Measurements from ENCODE around the gene RAPGEF5. TPM values are rescaled to one million over a fixed set of nuclear protein-coding genes. Genes with fewer than 3 reads are reported as not detected.
A peak's percentile ranks its signal among the peaks of the same experiment; 100 is the strongest.

The RAPGEF5 gene
- total and polyA plus RNA-seq, 10 donors: 10.2 to 335 (median 184) TPM

- WGBS, 5 donors: 32 to 59% (median 38%) methylated on average over 1 of the region's 1 CpG
- H3K27ac ChIP-seq: peak overlapping the region in 5 of 8 donors; percentile 5 to 82 (median 35)
- no peaks in the 10 kb centered on the region for H3K27me3 ChIP-seq (replicated peaks in 1 of 7)
- intact Hi-C loops (cut with DNase I; ENCODE audit: low total_unique reads): no loop called here
- H3K9me3 ChIP-seq: no peaks in the 10 kb centered on the region
- no peak for DNase-seq
- no peaks in the 10 kb centered on the region for H3K36me3 ChIP-seq
- H3K4me3 ChIP-seq: no peak overlapping the region
- peaks cover 0 to 37% (median 0%) of the 10 kb centered on the region in 6 donors for H3K4me1 ChIP-seq
- TF ChIP-seq CTCF (IDR thresholded peaks at IDR 0.05 in 8 of 11, conservative IDR thresholded peaks at IDR 0.05 in 3 of 11) (no peak), POLR2A (IDR thresholded peaks at IDR 0.05) (no peak), POLR2AphosphoS5 (IDR thresholded peaks at IDR 0.05) (no peak)
Observed at GRCh38 chr7:22223807-22224206, 133.1 kb downstream of the RAPGEF5 start.

- TF ChIP-seq POLR2A (IDR thresholded peaks at IDR 0.05) (no peak), POLR2AphosphoS5 (IDR thresholded peaks at IDR 0.05) (peak in 1 of 3 donors; percentile 44)
- no peaks in the 10 kb centered on the region for H3K36me3 ChIP-seq
- 40 to 58% (median 46%) methylated on average over 4 of the region's 4 CpGs for whole genome bisulfite sequencing, 5 donors
- no peaks in the 10 kb centered on the region for H3K27me3 ChIP-seq (replicated peaks in 1 of 7)
- peak overlapping the region; percentile 58 to 83 (median 80) for H3K27ac ChIP-seq
- intact Hi-C loops (cut with DNase I; ENCODE audit: low total_unique reads): no loop called here
- no peaks in the 10 kb centered on the region for H3K9me3 ChIP-seq
- H3K4me3 ChIP-seq: peak overlapping the region in 3 of 8 donors; percentile 48 to 70 (median 49)
- H3K4me1 ChIP-seq: peaks cover 0 to 37% (median 0%) of the 10 kb centered on the region in 6 donors
- no peak for DNase-seq
Observed at GRCh38 chr7:22220941-22221340, 136.0 kb downstream of the RAPGEF5 start.

GRCh38 chr7:22219739-22220493 lies 137.0 kb downstream of the RAPGEF5 start:
- H3K4me1 ChIP-seq: peaks cover 0 to 45% (median 1%) of the 10 kb centered on the region in 6 donors
- TF ChIP-seq POLR2AphosphoS5 (IDR thresholded peaks at IDR 0.05) (peak in 1 of 3 donors; percentile 79), CTCF (IDR thresholded peaks at IDR 0.05 in 8 of 11, conservative IDR thresholded peaks at IDR 0.05 in 3 of 11) (no peak), POLR2A (IDR thresholded peaks at IDR 0.05) (peak in 1 of 3 donors; percentile 39)
- no peak for DNase-seq
- peak overlapping the region; percentile 16 to 70 (median 45) for H3K4me3 ChIP-seq
- intact Hi-C loops (cut with DNase I; ENCODE audit: low total_unique reads): no loop called here
- peak overlapping the region; percentile 58 to 83 (median 80) for H3K27ac ChIP-seq
- WGBS, 5 donors: 49 to 72% (median 59%) methylated on average over 10 of the region's 10 CpGs
- H3K36me3 ChIP-seq: no peaks in the 10 kb centered on the region
- no peaks in the 10 kb centered on the region for H3K27me3 ChIP-seq (replicated peaks in 1 of 7)
- no peaks in the 10 kb centered on the region for H3K9me3 ChIP-seq

- 53 to 79% (median 70%) methylated on average over 4 of the region's 4 CpGs for WGBS, 5 donors
- no peak for DNase-seq
- TF ChIP-seq CTCF (IDR thresholded peaks at IDR 0.05 in 8 of 11, conservative IDR thresholded peaks at IDR 0.05 in 3 of 11): no peak
- no peak for TF ChIP-seq POLR2A (IDR thresholded peaks at IDR 0.05)
- TF ChIP-seq POLR2AphosphoS5 (IDR thresholded peaks at IDR 0.05): peak in 1 of 3 donors; percentile 58
- Histone ChIP-seq H3K9me3 (no peaks in the 10 kb centered on the region), H3K4me3 (peak overlapping the region; percentile 16 to 70 (median 45)), H3K27ac (peak overlapping the region; percentile 58 to 83 (median 80)), H3K27me3 (replicated peaks in 1 of 7) (no peaks in the 10 kb centered on the region), H3K36me3 (no peaks in the 10 kb centered on the region), H3K4me1 (peaks cover 0 to 48% (median 4%) of the 10 kb centered on the region in 6 donors)
- intact Hi-C loops (cut with DNase I; ENCODE audit: low total_unique reads): no loop called here
Observed at GRCh38 chr7:22219036-22219435, 137.9 kb downstream of the RAPGEF5 start.
